Measurements from ENCODE around the gene SPP2. TPM values are rescaled to one million over a fixed set of nuclear protein-coding genes. Genes with fewer than 3 reads are reported as not detected.

SPP2 gene
- total RNA-seq, 1 experiment from 2014 or later = not detected

DNA sequence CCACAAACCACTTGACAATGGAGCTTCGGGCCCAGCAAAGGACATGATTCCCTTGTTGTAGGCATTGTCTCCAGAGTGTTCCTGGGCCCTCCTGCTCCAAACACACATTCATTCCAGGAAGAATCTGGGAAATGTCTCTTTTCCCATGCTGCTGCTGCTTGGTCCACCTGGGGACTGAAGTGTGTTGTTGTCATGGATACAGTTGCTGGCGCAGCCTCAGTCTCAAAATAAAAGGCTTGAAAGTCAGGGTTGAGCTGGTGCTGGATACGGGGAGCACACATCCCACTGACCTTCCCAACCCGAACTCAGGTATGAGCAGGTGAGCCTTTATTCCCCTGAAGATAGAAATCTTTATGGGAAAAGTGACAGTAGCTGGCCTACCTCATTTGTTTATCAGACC is 30.6 kb upstream of the SPP2 start:
- Histone ChIP-seq H3K27ac (ENCODE audit: low read length) (no peak overlapping the region), H3K4me1 (ENCODE audit: control insufficient read depth, insufficient read depth, low read length) (no peaks in the 10 kb centered on the region), H3K9me3 (ENCODE audit: control insufficient read depth, insufficient read depth, low read depth, low read length) (no peaks in the 10 kb centered on the region), H3K27me3 (ENCODE audit: control insufficient read depth, insufficient read depth, low read length) (no peaks in the 10 kb centered on the region), H3K36me3 (ENCODE audit: control insufficient read depth, insufficient read depth, low read length) (no peaks in the 10 kb centered on the region), H3K4me3 (ENCODE audit: low read depth in 2 of 2, low read length in 2 of 2) (no peak overlapping the region)
- CTCF ChIA-PET = no interaction called here
- TF ChIP-seq TCF7L2 (IDR thresholded peaks at IDR 0.05; ENCODE audit: low read depth, low read length) (no peak), SIN3A (IDR thresholded peaks at IDR 0.05; ENCODE audit: borderline replicate concordance, insufficient read depth, low read depth, low read length) (no peak), POLR2AphosphoS5 (IDR thresholded peaks at IDR 0.05; ENCODE audit: low read depth, low read length) (no peak)
- TF ChIP-seq, protein P1, sequence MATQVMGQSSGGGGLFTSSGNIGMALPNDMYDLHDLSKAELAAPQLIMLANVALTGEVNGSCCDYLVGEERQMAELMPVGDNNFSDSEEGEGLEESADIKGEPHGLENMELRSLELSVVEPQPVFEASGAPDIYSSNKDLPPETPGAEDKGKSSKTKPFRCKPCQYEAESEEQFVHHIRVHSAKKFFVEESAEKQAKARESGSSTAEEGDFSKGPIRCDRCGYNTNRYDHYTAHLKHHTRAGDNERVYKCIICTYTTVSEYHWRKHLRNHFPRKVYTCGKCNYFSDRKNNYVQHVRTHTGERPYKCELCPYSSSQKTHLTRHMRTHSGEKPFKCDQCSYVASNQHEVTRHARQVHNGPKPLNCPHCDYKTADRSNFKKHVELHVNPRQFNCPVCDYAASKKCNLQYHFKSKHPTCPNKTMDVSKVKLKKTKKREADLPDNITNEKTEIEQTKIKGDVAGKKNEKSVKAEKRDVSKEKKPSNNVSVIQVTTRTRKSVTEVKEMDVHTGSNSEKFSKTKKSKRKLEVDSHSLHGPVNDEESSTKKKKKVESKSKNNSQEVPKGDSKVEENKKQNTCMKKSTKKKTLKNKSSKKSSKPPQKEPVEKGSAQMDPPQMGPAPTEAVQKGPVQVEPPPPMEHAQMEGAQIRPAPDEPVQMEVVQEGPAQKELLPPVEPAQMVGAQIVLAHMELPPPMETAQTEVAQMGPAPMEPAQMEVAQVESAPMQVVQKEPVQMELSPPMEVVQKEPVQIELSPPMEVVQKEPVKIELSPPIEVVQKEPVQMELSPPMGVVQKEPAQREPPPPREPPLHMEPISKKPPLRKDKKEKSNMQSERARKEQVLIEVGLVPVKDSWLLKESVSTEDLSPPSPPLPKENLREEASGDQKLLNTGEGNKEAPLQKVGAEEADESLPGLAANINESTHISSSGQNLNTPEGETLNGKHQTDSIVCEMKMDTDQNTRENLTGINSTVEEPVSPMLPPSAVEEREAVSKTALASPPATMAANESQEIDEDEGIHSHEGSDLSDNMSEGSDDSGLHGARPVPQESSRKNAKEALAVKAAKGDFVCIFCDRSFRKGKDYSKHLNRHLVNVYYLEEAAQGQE (IDR thresholded peaks at IDR 0.05; ENCODE audit: insufficient read depth in 1 of 2, low read depth in 2 of 2, low read length in 1 of 2) = no peak
- TF ChIP-seq, protein P2, sequence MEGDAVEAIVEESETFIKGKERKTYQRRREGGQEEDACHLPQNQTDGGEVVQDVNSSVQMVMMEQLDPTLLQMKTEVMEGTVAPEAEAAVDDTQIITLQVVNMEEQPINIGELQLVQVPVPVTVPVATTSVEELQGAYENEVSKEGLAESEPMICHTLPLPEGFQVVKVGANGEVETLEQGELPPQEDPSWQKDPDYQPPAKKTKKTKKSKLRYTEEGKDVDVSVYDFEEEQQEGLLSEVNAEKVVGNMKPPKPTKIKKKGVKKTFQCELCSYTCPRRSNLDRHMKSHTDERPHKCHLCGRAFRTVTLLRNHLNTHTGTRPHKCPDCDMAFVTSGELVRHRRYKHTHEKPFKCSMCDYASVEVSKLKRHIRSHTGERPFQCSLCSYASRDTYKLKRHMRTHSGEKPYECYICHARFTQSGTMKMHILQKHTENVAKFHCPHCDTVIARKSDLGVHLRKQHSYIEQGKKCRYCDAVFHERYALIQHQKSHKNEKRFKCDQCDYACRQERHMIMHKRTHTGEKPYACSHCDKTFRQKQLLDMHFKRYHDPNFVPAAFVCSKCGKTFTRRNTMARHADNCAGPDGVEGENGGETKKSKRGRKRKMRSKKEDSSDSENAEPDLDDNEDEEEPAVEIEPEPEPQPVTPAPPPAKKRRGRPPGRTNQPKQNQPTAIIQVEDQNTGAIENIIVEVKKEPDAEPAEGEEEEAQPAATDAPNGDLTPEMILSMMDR (IDR thresholded peaks at IDR 0.05) = no peak
- no peak for ATAC-seq
- in situ Hi-C loops (cut with HindIII; ENCODE audit: low pct_unique_long_range_greater_than_20kb, low sequenced_read_pairs) = no loop called here
- DNase-seq (ENCODE audit: low read depth, low spot score) = no peak
- intact Hi-C loops (cut with micrococcal nuclease; ENCODE audit: unreplicated experiment) = no loop called here
- POLR2A ChIA-PET = no interaction called here
- BruUV-seq (replicated peaks) = no TSS peak

DNA sequence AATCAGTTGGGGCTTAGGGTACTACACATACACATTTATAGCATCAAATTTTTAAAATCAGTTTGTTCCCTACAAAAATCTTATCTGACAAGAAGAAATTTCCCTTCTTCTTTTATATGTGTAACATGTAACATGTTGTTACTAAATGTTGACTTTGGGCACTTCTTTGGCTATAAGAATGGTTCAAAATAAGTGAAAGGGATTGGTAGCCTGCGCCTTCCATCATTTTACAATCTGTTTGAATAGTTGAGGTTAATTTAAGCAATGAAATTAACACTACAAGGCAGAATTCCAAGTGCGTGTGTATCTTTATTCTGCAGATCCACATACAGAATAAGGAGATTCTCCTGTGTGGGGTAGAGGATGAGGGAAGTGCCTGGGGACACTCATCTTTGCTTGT is 30.2 kb upstream of the SPP2 start:
- Histone ChIP-seq H3K4me3 (ENCODE audit: low read depth in 2 of 2, low read length in 2 of 2) (no peak overlapping the region), H3K4me1 (ENCODE audit: control insufficient read depth, insufficient read depth, low read length) (no peaks in the 10 kb centered on the region), H3K36me3 (ENCODE audit: control insufficient read depth, insufficient read depth, low read length) (no peaks in the 10 kb centered on the region), H3K27me3 (ENCODE audit: control insufficient read depth, insufficient read depth, low read length) (no peaks in the 10 kb centered on the region), H3K9me3 (ENCODE audit: control insufficient read depth, insufficient read depth, low read depth, low read length) (no peaks in the 10 kb centered on the region), H3K27ac (ENCODE audit: low read length) (no peak overlapping the region)
- BruUV-seq (replicated peaks) = no TSS peak
- ChIA-PET CTCF (no interaction called here), POLR2A (no interaction called here)
- in situ Hi-C loops (cut with HindIII; ENCODE audit: low pct_unique_long_range_greater_than_20kb, low sequenced_read_pairs) = no loop called here
- DNase-seq (ENCODE audit: low read depth, low spot score) (no peak), ATAC-seq (no peak)
- TF ChIP-seq POLR2AphosphoS5 (IDR thresholded peaks at IDR 0.05; ENCODE audit: low read depth, low read length) (no peak), SIN3A (IDR thresholded peaks at IDR 0.05; ENCODE audit: borderline replicate concordance, insufficient read depth, low read depth, low read length) (no peak), TCF7L2 (IDR thresholded peaks at IDR 0.05; ENCODE audit: low read depth, low read length) (no peak)
- TF ChIP-seq, protein P2 (IDR thresholded peaks at IDR 0.05) = no peak
- TF ChIP-seq, protein P1 (IDR thresholded peaks at IDR 0.05; ENCODE audit: insufficient read depth in 1 of 2, low read depth in 2 of 2, low read length in 1 of 2) = no peak
- intact Hi-C loops (cut with micrococcal nuclease; ENCODE audit: unreplicated experiment) = no loop called here
